Measurements from ENCODE around the gene NOB1. TPM values are rescaled to one million over a fixed set of nuclear protein-coding genes. Genes with fewer than 3 reads are reported as not detected.

Gene NOB1
- total RNA-seq, 1 donor from 2014 or later: 19.2 TPM

Small RNA genes within 50 kb of the gene (small RNA-seq; reads per million reads assigned to genes)
- not detected for gene RF00091 (ENCODE audit: low replicate concordance)

Other genes with a start within 250 kb of the NOB1 start
- 45.6 TPM for gene NFAT5, start 189.0 kb downstream of the NOB1 start, total RNA-seq
- gene NQO1, start 28.4 kb downstream of the NOB1 start, total RNA-seq: 6.1 TPM
- 32.1 TPM for gene WWP2, start 7.4 kb upstream of the NOB1 start, total RNA-seq
- gene CLEC18A, start 196.4 kb upstream of the NOB1 start, total RNA-seq: 0.62 TPM

Measured in tongue (tissue), 2 donors.